Measurements from ENCODE around the gene ARHGEF37. TPM values are rescaled to one million over a fixed set of nuclear protein-coding genes. Genes with fewer than 3 reads are reported as not detected.

ARHGEF37 gene
- total RNA-seq, 1 experiment from 2014 or later = 16.1 TPM

GRCh38 chr5:149583394-149583793 lies 2.1 kb downstream of the ARHGEF37 start:
- peaks cover 35% of the 10 kb centered on the region for H3K4me1 Mint-ChIP-seq (ENCODE audit: low read depth, unreplicated experiment)
- H3K27me3 Mint-ChIP-seq (ENCODE audit: unreplicated experiment) = no peaks in the 10 kb centered on the region
- intact Hi-C loops (cut with micrococcal nuclease; ENCODE audit: unreplicated experiment) = loop anchor here (2.0 kb wide), 1 partner anchor 35 kb away; no protein-coding TSS in a partner anchor
- BruUV-seq (replicated peaks) = no TSS peak
- peaks cover 15% of the 10 kb centered on the region for H3K36me3 Mint-ChIP-seq (ENCODE audit: insufficient read depth, unreplicated experiment)
- no peak for TF ChIP-seq CTCF (IDR thresholded peaks at IDR 0.05; ENCODE audit: unreplicated experiment)
- no peaks in the 10 kb centered on the region for H3K9me3 Mint-ChIP-seq (ENCODE audit: low read depth, unreplicated experiment)
- DNase-seq = no peak
- CTCF ChIA-PET = no interaction called here
- no peak overlapping the region for H3K27ac Mint-ChIP-seq (ENCODE audit: unreplicated experiment)
- no peak overlapping the region for H3K4me3 Mint-ChIP-seq (ENCODE audit: low read depth, unreplicated experiment)

- Mint-ChIP-seq H3K4me3 (ENCODE audit: low read depth, unreplicated experiment) (no peak overlapping the region), H3K36me3 (ENCODE audit: insufficient read depth, unreplicated experiment) (peaks cover 15% of the 10 kb centered on the region), H3K27ac (ENCODE audit: unreplicated experiment) (no peak overlapping the region), H3K27me3 (ENCODE audit: unreplicated experiment) (no peaks in the 10 kb centered on the region), H3K9me3 (ENCODE audit: low read depth, unreplicated experiment) (no peaks in the 10 kb centered on the region), H3K4me1 (ENCODE audit: low read depth, unreplicated experiment) (peaks cover 35% of the 10 kb centered on the region)
- no TSS peak for BruUV-seq (replicated peaks)
- no peak for TF ChIP-seq CTCF (IDR thresholded peaks at IDR 0.05; ENCODE audit: unreplicated experiment)
- DNase-seq = no peak
- CTCF ChIA-PET = no interaction called here
- intact Hi-C loops (cut with micrococcal nuclease; ENCODE audit: unreplicated experiment) = no loop called here
Measured at GRCh38 chr5:149584121-149584520, 2.8 kb downstream of the ARHGEF37 start.

- H3K36me3 Mint-ChIP-seq (ENCODE audit: insufficient read depth, unreplicated experiment) = peaks cover 10% of the 10 kb centered on the region
Measured at GRCh38 chr5:149585910-149586309, 4.6 kb downstream of the ARHGEF37 start.

GRCh38 chr5:149586708-149587318 lies 5.5 kb downstream of the ARHGEF37 start:
- H3K4me3 Mint-ChIP-seq (ENCODE audit: low read depth, unreplicated experiment) = no peak overlapping the region
- CTCF ChIA-PET = interaction anchor here (0.5 to 1.2 kb wide), 6 partner anchors 8 to 160 kb away, joined by 3 to 6 read pairs (median 4); no protein-coding TSS in a partner anchor
- H3K27me3 Mint-ChIP-seq (ENCODE audit: unreplicated experiment) = no peaks in the 10 kb centered on the region
- BruUV-seq (replicated peaks) = no TSS peak
- no peak for DNase-seq
- H3K27ac Mint-ChIP-seq (ENCODE audit: unreplicated experiment) = no peak overlapping the region
- intact Hi-C loops (cut with micrococcal nuclease; ENCODE audit: unreplicated experiment) = no loop called here
- no peaks in the 10 kb centered on the region for H3K9me3 Mint-ChIP-seq (ENCODE audit: low read depth, unreplicated experiment)
- peaks cover 21% of the 10 kb centered on the region for H3K4me1 Mint-ChIP-seq (ENCODE audit: low read depth, unreplicated experiment)
- peaks cover 1% of the 10 kb centered on the region for H3K36me3 Mint-ChIP-seq (ENCODE audit: insufficient read depth, unreplicated experiment)
- TF ChIP-seq CTCF (IDR thresholded peaks at IDR 0.05; ENCODE audit: unreplicated experiment) = no peak

More at GRCh38 chr5:149585910-149586309, 4.6 kb downstream of the ARHGEF37 start:
- DNase-seq = no peak
- CTCF ChIA-PET = no interaction called here
- no peak overlapping the region for H3K4me3 Mint-ChIP-seq (ENCODE audit: low read depth, unreplicated experiment)
- BruUV-seq (replicated peaks) = no TSS peak
- H3K4me1 Mint-ChIP-seq (ENCODE audit: low read depth, unreplicated experiment) = peaks cover 26% of the 10 kb centered on the region
- no peak for TF ChIP-seq CTCF (IDR thresholded peaks at IDR 0.05; ENCODE audit: unreplicated experiment)
- no peaks in the 10 kb centered on the region for H3K27me3 Mint-ChIP-seq (ENCODE audit: unreplicated experiment)
- H3K9me3 Mint-ChIP-seq (ENCODE audit: low read depth, unreplicated experiment) = no peaks in the 10 kb centered on the region
- intact Hi-C loops (cut with micrococcal nuclease; ENCODE audit: unreplicated experiment) = no loop called here
- H3K27ac Mint-ChIP-seq (ENCODE audit: unreplicated experiment) = no peak overlapping the region

Data from Calu3 (cell line).